ENCODE measurements around the gene IER5. TPM values are rescaled to one million over a fixed set of nuclear protein-coding genes. Genes with fewer than 3 reads are reported as not detected.

The IER5 gene
- polyA plus RNA-seq, 1 of the 3 experiments (the other 2 are of a cell fraction), result 52.9 TPM

GRCh38 chr1:181095763-181096184 is 7.3 kb downstream of the IER5 start:
- no peaks in the 10 kb centered on the region for H3K9me3 ChIP-seq
- no peak for DNase-seq
- no peak for TF ChIP-seq USF2 (IDR thresholded peaks at IDR 0.05; ENCODE audit: borderline replicate concordance, low read depth, low read length)
- no peak for TF ChIP-seq MAX (IDR thresholded peaks at IDR 0.05; ENCODE audit: low read depth)
- no peak for TF ChIP-seq RFX5 (IDR thresholded peaks at IDR 0.05; ENCODE audit: low read length)
- no peak for TF ChIP-seq USF1 (IDR thresholded peaks at IDR 0.05; ENCODE audit: borderline replicate concordance, low read depth)
- no peak for TF ChIP-seq NRF1 (IDR thresholded peaks at IDR 0.05; ENCODE audit: low read depth, low read length)
- no peak for TF ChIP-seq JUND (IDR thresholded peaks at IDR 0.05)
- TF ChIP-seq CTCF (IDR thresholded peaks at IDR 0.05), result no peak
- no peak for TF ChIP-seq FOSL2 (IDR thresholded peaks at IDR 0.05; ENCODE audit: borderline replicate concordance, low read depth)
- no peak for TF ChIP-seq RXRA (IDR thresholded peaks at IDR 0.05; ENCODE audit: borderline replicate concordance, low read depth)
- no peak for TF ChIP-seq TAF1 (IDR thresholded peaks at IDR 0.05; ENCODE audit: borderline replicate concordance, low read depth, low read length)
- no peak for TF ChIP-seq SIN3A (IDR thresholded peaks at IDR 0.05; ENCODE audit: borderline replicate concordance, low read depth, low read length)
- no peak for TF ChIP-seq SMC3 (IDR thresholded peaks at IDR 0.05; ENCODE audit: low read depth, low read length)
- TF ChIP-seq PBX3 (IDR thresholded peaks at IDR 0.05), result no peak
- TF ChIP-seq POLR2AphosphoS5 (IDR thresholded peaks at IDR 0.05; ENCODE audit: low read depth, low read length), result no peak
- no peak for TF ChIP-seq FOXJ3 (CRISPR knock-in tag; IDR thresholded peaks at IDR 0.05)
- no peak for TF ChIP-seq EZH2phosphoT487 (IDR thresholded peaks at IDR 0.05; ENCODE audit: borderline replicate concordance, low read depth)
- TF ChIP-seq ZBTB33 (IDR thresholded peaks at IDR 0.05; ENCODE audit: borderline replicate concordance, low read depth), result no peak
- TF ChIP-seq TEAD4 (IDR thresholded peaks at IDR 0.05; ENCODE audit: borderline replicate concordance, insufficient read depth), result no peak
- H3K27me3 ChIP-seq (ENCODE audit: insufficient read depth), result no peaks in the 10 kb centered on the region
- H3K36me3 ChIP-seq (replicated peaks in 1 of 2; ENCODE audit: control insufficient read depth in 1 of 2, insufficient read depth in 2 of 2, low read length in 1 of 2), result peaks cover 18 to 26% of the 10 kb centered on the region in 2 experiments
- no peaks in the 10 kb centered on the region for H3K9me2 ChIP-seq
- 60% methylated on average over 5 of the region's 5 CpGs for WGBS (ENCODE audit: low lambda C conversion rate)
- no peak overlapping the region for H2AFZ ChIP-seq (ENCODE audit: low read depth)
- H3F3A ChIP-seq (replicated peaks; ENCODE audit: insufficient read depth), result peaks cover 82% of the 10 kb centered on the region
- peak overlapping the region; percentile 36; the same call in 1 of the 2 replicates for H3K9ac ChIP-seq
- H3K27ac ChIP-seq (ENCODE audit: low read depth in 2 of 2, low read length in 1 of 2), result peak overlapping the region; percentile 98 to 99
- ChIA-PET CTCF (interaction anchor here (0.7 to 13.3 kb wide), 6 partner anchors 9 to 214 kb away, joined by 3 to 145 read pairs (median 8); no protein-coding TSS in a partner anchor), POLR2A (interaction anchor here (0.6 to 2.9 kb wide), 5 partner anchors 10 to 1276 kb away, joined by 3 to 18 read pairs (median 5); no protein-coding TSS in a partner anchor)
- peaks cover 45% of the 10 kb centered on the region for H4K20me1 ChIP-seq (ENCODE audit: insufficient read depth)
- H3K4me3 ChIP-seq (ENCODE audit: low read depth in 2 of 2, low read length in 1 of 2), result no peak overlapping the region
- H3K4me1 ChIP-seq (ENCODE audit: control insufficient read depth in 1 of 2, insufficient read depth in 2 of 2, low read depth in 1 of 2, low read length in 1 of 2), result peaks cover 69 to 73% of the 10 kb centered on the region in 2 experiments
- peaks cover 46% of the 10 kb centered on the region for H3K79me2 ChIP-seq (ENCODE audit: insufficient read depth)
- H3K4me2 ChIP-seq, result peak overlapping the region; percentile 64
